Thymus (tissue), 11 donors: Measurements from ENCODE around the gene KRAS. TPM values are rescaled to one million over a fixed set of nuclear protein-coding genes. Genes with fewer than 3 reads are reported as not detected.

Experiments used
- DNase-seq, 9 donors: peaks; one replicate each; pipeline ENCODE4 v3.0.0-alpha.2; 2013; ENCODE audit warnings: low spot score in 9 of 9, low read depth in 6 of 9, missing footprints in 1 of 9
- H3K27ac ChIP-seq, 2 donors: one replicate each; pipeline ENCODE4 v1.5.1; 2013; ENCODE audit warnings: control low read depth in 1 of 2, low read depth in 1 of 2, low read length in 1 of 2, mild to moderate bottlenecking in 1 of 2, moderate library complexity in 1 of 2
- H3K27me3 ChIP-seq, 2 donors: one replicate each; pipeline ENCODE4 v1.5.1; 2013; ENCODE audit warnings: low read length in 1 of 2; ENCODE audit not compliant: control insufficient read depth in 2 of 2, insufficient read depth in 1 of 2
- H3K36me3 ChIP-seq, 2 donors: one replicate each; pipeline ENCODE4 v1.5.1; 2013; ENCODE audit warnings: low read length in 1 of 2, mild to moderate bottlenecking in 1 of 2, moderate library complexity in 1 of 2; ENCODE audit not compliant: control insufficient read depth in 2 of 2, insufficient read depth in 2 of 2
- H3K4me1 ChIP-seq, 2 donors: one replicate each; pipeline ENCODE4 v1.5.1; 2013; ENCODE audit warnings: low read length in 2 of 2; ENCODE audit not compliant: control insufficient read depth in 2 of 2, insufficient read depth in 2 of 2
- H3K4me3 ChIP-seq, 2 donors: one replicate each; pipeline ENCODE4 v1.5.1; 2013; ENCODE audit warnings: low read length in 2 of 2, control low read depth in 1 of 2, mild to moderate bottlenecking in 1 of 2
- H3K9me3 ChIP-seq, 2 donors: one replicate each; pipeline ENCODE4 v1.5.1; 2013; ENCODE audit warnings: low read length in 1 of 2, mild to moderate bottlenecking in 1 of 2; ENCODE audit not compliant: control insufficient read depth in 2 of 2, insufficient read depth in 1 of 2
- WGBS: extraction: QIAGEN DNeasy Blood & Tissue Kit; methylation state at CpG from one replicate; pipeline ENCODE4 v1.1.7; 2013; 5-methylcytosine and 5-hydroxymethylcytosine counted together
- polyA plus RNA-seq: library from polyadenylated mRNA; stranded (reverse); fragments of 200-250 nt; gene quantifications from one replicate; pipeline ENCODE4 v1.2.3, GENCODE V29; 2013
- total RNA-seq: library from RNA; stranded (reverse); fragments of 120-200 nt; gene quantifications from one replicate; pipeline ENCODE4 v1.2.4, GENCODE V29; 2013
- donor health status: healthy.

Gene KRAS
- total and polyA plus RNA-seq, 2 donors: 10.7 to 14.8 TPM

GRCh38 chr12:25162866-25163265 lies 87.9 kb downstream of the KRAS start:
- Histone ChIP-seq H3K27me3 (no peaks in the 10 kb centered on the region), H3K9me3 (no peaks in the 10 kb centered on the region), H3K36me3 (no peaks in the 10 kb centered on the region), H3K27ac (no peak overlapping the region), H3K4me3 (no peak overlapping the region), H3K4me1 (no peaks in the 10 kb centered on the region)
- WGBS: 98% methylated on average over 6 of the region's 6 CpGs
- DNase-seq: no peak

- Histone ChIP-seq H3K4me3 (no peak overlapping the region), H3K9me3 (no peaks in the 10 kb centered on the region), H3K27me3 (no peaks in the 10 kb centered on the region), H3K4me1 (no peaks in the 10 kb centered on the region), H3K36me3 (no peaks in the 10 kb centered on the region), H3K27ac (no peak overlapping the region)
- no peak for DNase-seq
- WGBS: 97% methylated on average over 4 of the region's 4 CpGs
Observed at GRCh38 chr12:25156061-25156460, 94.7 kb downstream of the KRAS start.

- Histone ChIP-seq H3K4me1 (no peaks in the 10 kb centered on the region), H3K27ac (no peak overlapping the region), H3K36me3 (no peaks in the 10 kb centered on the region), H3K9me3 (no peaks in the 10 kb centered on the region), H3K4me3 (no peak overlapping the region), H3K27me3 (no peaks in the 10 kb centered on the region)
- DNase-seq: peak in 8 of 9 donors; percentile 22 to 73 (median 38)
- WGBS: 96% methylated on average over 2 of the region's 2 CpGs
Observed at GRCh38 chr12:25155022-25155576, 95.6 kb downstream of the KRAS start.

Other genes starting within 250 kb of the KRAS start
- gene DNAI7, start 55.8 kb downstream of the KRAS start, total RNA-seq: 0.42 TPM
- 1.1 TPM for gene DNAI7, start 55.8 kb downstream of the KRAS start, polyA plus RNA-seq
- 18.0 TPM for gene ETFRF1, start 55.7 kb downstream of the KRAS start, total RNA-seq
- 41.1 TPM for gene ETFRF1, start 55.7 kb downstream of the KRAS start, polyA plus RNA-seq